Testis (tissue), 3 donors: ENCODE results near the gene RPTOR. TPM values are rescaled to one million over a fixed set of nuclear protein-coding genes. Genes with fewer than 3 reads are reported as not detected.

Experiments used
- DNase-seq: peaks from one replicate; pipeline ENCODE4 v3.0.0-alpha.2; 2019
- H3K27ac ChIP-seq, 2 donors: fragments of 200-600 bp; sonication (generic); one replicate each; pipeline ENCODE4 v1.5.1; 2019
- H3K27me3 ChIP-seq: fragments of 200-600 bp; sonication (generic); one replicate; pipeline ENCODE4 v1.5.1; 2019
- H3K36me3 ChIP-seq: fragments of 200-600 bp; sonication (generic); one replicate; pipeline ENCODE4 v1.5.1; 2017; ENCODE audit warnings: low read depth; ENCODE audit errors: missing control alignments
- H3K4me1 ChIP-seq: fragments of 200-600 bp; sonication (generic); one replicate; pipeline ENCODE4 v1.5.1; 2019
- H3K4me3 ChIP-seq, 2 donors: fragments of 200-600 bp; sonication (generic); one replicate each; pipeline ENCODE4 v1.5.1; 2017 to 2019
- H3K9me3 ChIP-seq: fragments of 200-600 bp; sonication (generic); one replicate; pipeline ENCODE4 v1.5.1; 2017
- CTCF ChIP-seq, 3 experiments: fragments of 450-650 bp in 2 of 3; fragments of 200-600 bp in 1 of 3; sonication (generic) in 1 of 3; IDR thresholded peaks; one replicate each; pipeline ENCODE4 v1.5.1; 2016 to 2019; ENCODE audit warnings: antibody characterized with exemption in 3 of 3, mild to moderate bottlenecking in 2 of 3, moderate library complexity in 1 of 3
- POLR2A ChIP-seq: fragments of 450-650 bp; IDR thresholded peaks from one replicate; pipeline ENCODE4 v1.6.1; 2017; ENCODE audit warnings: antibody characterized with exemption, mild to moderate bottlenecking, moderate library complexity
- WGBS, 2 donors: methylation state at CpG; one replicate each; pipeline ENCODE4 v1.1.5; 2018; 5-methylcytosine and 5-hydroxymethylcytosine counted together
- intact Hi-C: fragments of 100-400 bp; cut with DNase I; formaldehyde crosslinking; loops from one replicate; pipeline ENCODE4 v1.15.1; 2023; ENCODE audit warnings: low total_unique reads
- polyA plus RNA-seq: library from polyadenylated mRNA; stranded (reverse); fragments of 350-450 nt; fragmentation: Illumina TruSeq; extraction: RNeasy Lipid Tissue Mini Kit (QIAGEN cat#74804); gene quantifications from one replicate; pipeline ENCODE4 v1.2.3, GENCODE V29; 2014; ENCODE audit warnings: low read depth, low replicate concordance; ENCODE audit not compliant: insufficient read depth
- total RNA-seq, 2 donors: library from RNA; depleted of rRNA; stranded (reverse); fragments of >200 nt; gene quantifications; one replicate each; pipeline ENCODE4 v1.2.3, GENCODE V29; 2016

Gene RPTOR
- total and polyA plus RNA-seq, 3 donors from 2014 or later = 21.8 to 68.3 (median 56.6) TPM

GRCh38 chr17:80523956-80524712 lies 20.5 kb upstream of the RPTOR start:
- peaks cover 16% of the 10 kb centered on the region for H3K4me1 ChIP-seq
- H3K27me3 ChIP-seq = no peaks in the 10 kb centered on the region
- TF ChIP-seq CTCF (IDR thresholded peaks at IDR 0.05) = no peak
- no peak for TF ChIP-seq POLR2A
- no peaks in the 10 kb centered on the region for H3K9me3 ChIP-seq
- H3K4me3 ChIP-seq = no peak overlapping the region
- WGBS, 2 donors = 42 to 56% methylated on average over 16 of the region's 16 CpGs
- H3K36me3 ChIP-seq = no peaks in the 10 kb centered on the region
- peak overlapping the region in 1 of 2 donors; percentile 22 for H3K27ac ChIP-seq
- DNase-seq = peak; percentile 40
- intact Hi-C loops = no loop called here

- no peak overlapping the region for H3K4me3 ChIP-seq
- peaks cover 22% of the 10 kb centered on the region for H3K4me1 ChIP-seq
- 79 to 81% methylated on average over 22 to 28 of the region's 28 CpGs for WGBS, 2 donors
- no peak overlapping the region for H3K27ac ChIP-seq
- intact Hi-C loops = no loop called here
- TF ChIP-seq POLR2A (no peak), CTCF (IDR thresholded peaks at IDR 0.05) (no peak)
- no peaks in the 10 kb centered on the region for H3K9me3 ChIP-seq
- no peaks in the 10 kb centered on the region for H3K36me3 ChIP-seq
- no peak for DNase-seq
- no peaks in the 10 kb centered on the region for H3K27me3 ChIP-seq
Observed at GRCh38 chr17:80526116-80526910, 18.3 kb upstream of the RPTOR start.

- H3K27me3 ChIP-seq = no peaks in the 10 kb centered on the region
- no peak for TF ChIP-seq CTCF (IDR thresholded peaks at IDR 0.05)
- TF ChIP-seq POLR2A = no peak
- WGBS, 2 donors = 91% methylated on average over 21 of the region's 21 CpGs
- H3K27ac ChIP-seq = no peak overlapping the region
- H3K9me3 ChIP-seq = no peaks in the 10 kb centered on the region
- H3K4me3 ChIP-seq = no peak overlapping the region
- no peak for DNase-seq
- intact Hi-C loops = no loop called here
- H3K36me3 ChIP-seq = no peaks in the 10 kb centered on the region
- H3K4me1 ChIP-seq = peaks cover 22% of the 10 kb centered on the region
Observed at GRCh38 chr17:80527016-80527645, 17.5 kb upstream of the RPTOR start.

GRCh38 chr17:80528536-80528935 lies 16.1 kb upstream of the RPTOR start:
- 52 to 57% methylated on average over 8 of the region's 8 CpGs for WGBS, 2 donors
- Histone ChIP-seq H3K36me3 (no peaks in the 10 kb centered on the region), H3K4me3 (no peak overlapping the region), H3K4me1 (peaks cover 17% of the 10 kb centered on the region), H3K27ac (peak overlapping the region in 1 of 2 donors; percentile 64), H3K9me3 (no peaks in the 10 kb centered on the region), H3K27me3 (no peaks in the 10 kb centered on the region)
- intact Hi-C loops = no loop called here
- no peak for DNase-seq
- no peak for TF ChIP-seq CTCF (IDR thresholded peaks at IDR 0.05)
- TF ChIP-seq POLR2A = no peak
